Measurements from ENCODE around the gene GSTM5.

- TF ChIP-seq CTCF (IDR thresholded peaks at IDR 0.05) (no peak), POLR2A (IDR thresholded peaks at IDR 0.05) (no peak)
These were observed 42.7 kb downstream of the GSTM5 start for GRCh38 chr1:109754738-109755137.
